Measurements from ENCODE around the gene ANAPC2.

DNA sequence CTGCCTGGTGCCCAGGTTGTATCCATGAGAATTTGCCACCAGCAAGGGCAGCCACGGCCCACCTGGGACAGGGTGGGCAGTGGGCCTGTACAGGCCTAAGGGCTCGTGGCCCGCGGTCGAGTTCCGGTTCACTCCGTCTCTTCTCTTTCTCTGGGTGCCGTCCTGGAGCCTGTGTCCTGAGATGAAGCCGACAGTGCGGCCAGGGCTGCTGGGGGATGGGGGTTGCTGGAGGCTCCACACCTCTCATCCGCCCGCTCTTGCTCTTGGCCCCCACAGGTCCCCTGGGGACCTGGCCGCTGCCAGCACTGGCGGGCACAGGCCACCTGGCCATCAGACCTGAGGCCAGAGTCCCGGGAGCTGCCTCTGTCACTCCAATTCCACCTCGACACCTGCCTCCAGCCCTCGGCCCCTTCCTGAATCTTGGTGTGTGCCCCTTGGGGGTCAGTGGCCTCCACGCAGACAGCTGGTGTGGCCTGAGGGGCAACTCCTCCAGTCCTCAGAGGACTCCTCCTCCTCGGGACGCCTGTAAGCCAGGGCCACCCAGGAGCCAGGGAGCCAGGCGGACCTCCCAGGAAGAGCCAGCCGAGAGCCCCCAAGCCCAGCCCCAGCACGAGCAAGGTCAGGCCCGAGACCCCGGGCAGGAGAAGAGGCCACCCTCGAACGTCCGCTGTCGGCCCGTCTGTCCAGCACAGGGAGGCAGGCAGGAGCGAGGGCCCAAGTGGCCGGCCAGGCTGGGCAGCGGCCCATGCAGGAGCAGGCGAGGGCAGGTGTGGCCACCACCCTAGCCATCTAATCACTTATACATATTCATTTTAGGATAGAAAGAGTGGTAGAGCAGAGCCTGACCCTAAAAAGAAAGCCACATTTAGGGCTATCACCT, 23.8 kb downstream of the ANAPC2 start:
- TF ChIP-seq, protein P1, sequence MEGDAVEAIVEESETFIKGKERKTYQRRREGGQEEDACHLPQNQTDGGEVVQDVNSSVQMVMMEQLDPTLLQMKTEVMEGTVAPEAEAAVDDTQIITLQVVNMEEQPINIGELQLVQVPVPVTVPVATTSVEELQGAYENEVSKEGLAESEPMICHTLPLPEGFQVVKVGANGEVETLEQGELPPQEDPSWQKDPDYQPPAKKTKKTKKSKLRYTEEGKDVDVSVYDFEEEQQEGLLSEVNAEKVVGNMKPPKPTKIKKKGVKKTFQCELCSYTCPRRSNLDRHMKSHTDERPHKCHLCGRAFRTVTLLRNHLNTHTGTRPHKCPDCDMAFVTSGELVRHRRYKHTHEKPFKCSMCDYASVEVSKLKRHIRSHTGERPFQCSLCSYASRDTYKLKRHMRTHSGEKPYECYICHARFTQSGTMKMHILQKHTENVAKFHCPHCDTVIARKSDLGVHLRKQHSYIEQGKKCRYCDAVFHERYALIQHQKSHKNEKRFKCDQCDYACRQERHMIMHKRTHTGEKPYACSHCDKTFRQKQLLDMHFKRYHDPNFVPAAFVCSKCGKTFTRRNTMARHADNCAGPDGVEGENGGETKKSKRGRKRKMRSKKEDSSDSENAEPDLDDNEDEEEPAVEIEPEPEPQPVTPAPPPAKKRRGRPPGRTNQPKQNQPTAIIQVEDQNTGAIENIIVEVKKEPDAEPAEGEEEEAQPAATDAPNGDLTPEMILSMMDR (IDR thresholded peaks at IDR 0.05), result no peak
- no peak for TF ChIP-seq POLR2A (IDR thresholded peaks at IDR 0.05)
- no peak for TF ChIP-seq EP300 (IDR thresholded peaks at IDR 0.05)

Measured in ovary (tissue), 3 donors.